HEK293T (cell line): Measurements from ENCODE around the gene GRIP1.

Experiments
- BHLHE40 ChIP-seq: fragments of 450-650 bp; IDR thresholded peaks from 2 replicates; pipeline ENCODE4 v1.6.1; 2016; ENCODE audit warnings: mild to moderate bottlenecking, moderate library complexity, borderline replicate concordance
- ELF4 ChIP-seq: fragments of 450-650 bp; IDR thresholded peaks from 2 replicates; pipeline ENCODE4 v1.6.1; 2017; ENCODE audit warnings: antibody characterized with exemption
- FOXK2 ChIP-seq: fragments of 450-650 bp; IDR thresholded peaks from 2 replicates; pipeline ENCODE4 v1.6.1; 2016; ENCODE audit warnings: mild to moderate bottlenecking
- HDGF ChIP-seq: fragments of 450-650 bp; IDR thresholded peaks from 2 replicates; pipeline ENCODE4 v1.6.1; 2017; ENCODE audit warnings: antibody characterized with exemption, borderline replicate concordance
- PKNOX1 ChIP-seq: fragments of 450-650 bp; IDR thresholded peaks from 2 replicates; pipeline ENCODE4 v1.6.1; 2016
- SP1 ChIP-seq: fragments of 450-650 bp; IDR thresholded peaks from 2 replicates; pipeline ENCODE4 v1.6.1; 2017

GRCh38 chr12:66403746-66404145 lies 275.1 kb downstream of the GRIP1 start:
- TF ChIP-seq SP1, result no peak
- no peak for TF ChIP-seq ELF4
- TF ChIP-seq PKNOX1, result no peak
- no peak for TF ChIP-seq FOXK2
- no peak for TF ChIP-seq HDGF
- no peak for TF ChIP-seq BHLHE40
